Keratinocyte (primary cell): ENCODE results near the gene HS3ST2. TPM values are rescaled to one million over a fixed set of nuclear protein-coding genes. Genes with fewer than 3 reads are reported as not detected.

Experiments used
- DNase-seq: peaks from one replicate; pipeline ENCODE4 v3.0.0-alpha.2; 2011; ENCODE audit warnings: low read depth, missing footprints, low spot score
- FAIRE-seq: peaks from 2 replicates; lab custom pipeline; 2011; peaks lifted over from hg19 to GRCh38; lab: Jason Lieb, UNC
- H2AFZ ChIP-seq: 2 replicates; pipeline ENCODE4 v1.6.0; 2012; ENCODE audit warnings: low read length, control low read depth, inconsistent platforms; ENCODE audit not compliant: control insufficient read depth
- H3K27ac ChIP-seq: 2 replicates; pipeline ENCODE4 v1.5.1; 2011; ENCODE audit warnings: low read length; ENCODE audit not compliant: control insufficient read depth, insufficient read depth
- H3K27me3 ChIP-seq: 3 replicates; pipeline ENCODE4 v1.6.0; 2011; ENCODE audit warnings: low read length; ENCODE audit not compliant: control insufficient read depth, insufficient read depth; ENCODE audit errors: extremely low read depth
- H3K36me3 ChIP-seq, 2 experiments: 2 replicates in 1 of 2; 3 replicates in 1 of 2; pipeline ENCODE4 v1.5.1; 2011; ENCODE audit warnings: low read length in 2 of 2, mild to moderate bottlenecking in 1 of 2; ENCODE audit not compliant: control insufficient read depth in 2 of 2, insufficient read depth in 2 of 2; ENCODE audit errors: extremely low read depth in 1 of 2
- H3K4me1 ChIP-seq: 3 replicates; pipeline ENCODE4 v1.5.1; 2011; ENCODE audit warnings: low read length; ENCODE audit not compliant: control insufficient read depth, insufficient read depth; ENCODE audit errors: extremely low read depth
- H3K4me2 ChIP-seq: 3 replicates; pipeline ENCODE4 v1.6.0; 2011; ENCODE audit warnings: low read depth, low read length; ENCODE audit not compliant: control insufficient read depth, insufficient read depth; ENCODE audit errors: extremely low read depth
- H3K4me3 ChIP-seq, 3 experiments: fragments of 200-600 bp in 1 of 3; sonication (generic) in 1 of 3; 2 replicates in 2 of 3; 3 replicates in 1 of 3; pipeline ENCODE4 v1.5.1; 2011 to 2016; ENCODE audit warnings: low read length in 3 of 3, mild to moderate bottlenecking in 3 of 3, control low read depth in 2 of 3, inconsistent platforms in 1 of 3, low read depth in 1 of 3, mixed read lengths in 1 of 3, mixed run types in 1 of 3, moderate library complexity in 1 of 3; ENCODE audit not compliant: control insufficient read depth in 2 of 3, insufficient read depth in 2 of 3; ENCODE audit errors: extremely low read depth in 1 of 3
- H3K79me2 ChIP-seq: 2 replicates; pipeline ENCODE4 v1.6.0; 2012; ENCODE audit warnings: low read length; ENCODE audit not compliant: control insufficient read depth, insufficient read depth
- H3K9ac ChIP-seq: 3 replicates; pipeline ENCODE4 v1.6.0; 2011; ENCODE audit warnings: low read length; ENCODE audit not compliant: control insufficient read depth, insufficient read depth; ENCODE audit errors: extremely low read depth
- H3K9me1 ChIP-seq: 3 replicates; pipeline ENCODE4 v1.6.0; 2011; ENCODE audit warnings: low read length; ENCODE audit not compliant: control insufficient read depth, insufficient read depth; ENCODE audit errors: extremely low read depth
- H3K9me3 ChIP-seq: 2 replicates; pipeline ENCODE4 v1.5.1; 2012; ENCODE audit warnings: low read depth, low read length; ENCODE audit not compliant: control insufficient read depth
- H4K20me1 ChIP-seq: 3 replicates; pipeline ENCODE4 v1.6.0; 2011; ENCODE audit warnings: low read length; ENCODE audit not compliant: control insufficient read depth, insufficient read depth; ENCODE audit errors: extremely low read depth
- EZH2 ChIP-seq: IDR thresholded peaks from one replicate; pipeline ENCODE4 v1.6.1; 2012; ENCODE audit warnings: inconsistent platforms, mild to moderate bottlenecking, low read length, moderate library complexity
- dilution Hi-C: fragments of 300-500 bp; cut with MboI; formaldehyde crosslinking; loops from one replicate; pipeline ENCODE4 v1.7.0; 2020; ENCODE audit warnings: low sequenced_read_pairs; ENCODE audit not compliant: extremely low pct_ligation_motif_present
- polyA plus RNA-seq, 5 experiments: library from polyadenylated mRNA; depleted of rRNA in 3 of 5; stranded (reverse) in 3 of 5; stranded (forward) in 1 of 5; unstranded in 1 of 5; fragments of >200 nt; gene quantifications; 1 replicate in 1 of 5; 2 replicates in 3 of 5; 3 replicates in 1 of 5; pipeline versions ENCODE4 v1.2.1 to v1.2.3, GENCODE V29; 2011 to 2012; ENCODE audit warnings: missing spikeins in 2 of 5, low read depth in 1 of 5, low replicate concordance in 1 of 5
- TF ChIP-seq, protein P1 (sequence below), 3 experiments: IDR thresholded peaks in 1 of 3; conservative IDR thresholded peaks in 1 of 3; optimal IDR thresholded peaks in 1 of 3; 2 replicates in 2 of 3; 3 replicates in 1 of 3; pipeline versions ENCODE3 to v1.5.1; 2011; ENCODE audit warnings: low read length in 3 of 3, mild to moderate bottlenecking in 3 of 3, moderate library complexity in 2 of 3, control low read depth in 1 of 3, inconsistent platforms in 1 of 3; ENCODE audit not compliant: insufficient read depth in 2 of 3; ENCODE audit errors: extremely low read depth in 1 of 3

The HS3ST2 gene
- polyA plus RNA-seq, 1 donor (not counting 4 experiments of a cell fraction or from before 2014, with no cell fraction given): 6.3 TPM

DNA sequence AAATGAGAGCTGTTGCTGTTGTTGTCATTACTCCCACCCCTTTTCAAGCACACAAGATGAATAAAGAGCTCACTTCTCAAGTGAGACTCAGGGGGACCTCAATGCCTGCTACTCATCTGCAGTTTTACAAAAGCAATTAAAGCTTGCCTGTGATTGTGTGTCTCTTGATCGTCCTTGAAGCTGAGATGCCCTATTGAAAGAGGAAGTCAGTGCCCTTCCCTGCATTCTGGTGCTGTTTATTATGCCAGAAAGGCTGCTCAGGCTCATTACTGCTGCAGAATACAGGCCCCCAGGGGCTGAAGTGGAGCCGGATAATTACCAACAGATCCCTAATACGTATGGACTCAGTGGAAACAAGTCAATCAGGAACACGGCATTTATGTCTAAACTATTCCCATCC lies 147.2 kb downstream of the HS3ST2 start:
- Histone ChIP-seq H3K27ac (no peak overlapping the region), H3K79me2 (no peaks in the 10 kb centered on the region), H4K20me1 (no peaks in the 10 kb centered on the region), H3K4me2 (no peak overlapping the region), H3K9me3 (no peaks in the 10 kb centered on the region), H3K9ac (no peak overlapping the region), H3K4me1 (no peaks in the 10 kb centered on the region), H3K36me3 (no peaks in the 10 kb centered on the region), H3K27me3 (peaks cover 26% of the 10 kb centered on the region), H3K4me3 (no peak overlapping the region), H2AFZ (no peak overlapping the region), H3K9me1 (no peaks in the 10 kb centered on the region)
- DNase-seq: no peak
- dilution Hi-C loops: no loop called here
- TF ChIP-seq, protein P1, sequence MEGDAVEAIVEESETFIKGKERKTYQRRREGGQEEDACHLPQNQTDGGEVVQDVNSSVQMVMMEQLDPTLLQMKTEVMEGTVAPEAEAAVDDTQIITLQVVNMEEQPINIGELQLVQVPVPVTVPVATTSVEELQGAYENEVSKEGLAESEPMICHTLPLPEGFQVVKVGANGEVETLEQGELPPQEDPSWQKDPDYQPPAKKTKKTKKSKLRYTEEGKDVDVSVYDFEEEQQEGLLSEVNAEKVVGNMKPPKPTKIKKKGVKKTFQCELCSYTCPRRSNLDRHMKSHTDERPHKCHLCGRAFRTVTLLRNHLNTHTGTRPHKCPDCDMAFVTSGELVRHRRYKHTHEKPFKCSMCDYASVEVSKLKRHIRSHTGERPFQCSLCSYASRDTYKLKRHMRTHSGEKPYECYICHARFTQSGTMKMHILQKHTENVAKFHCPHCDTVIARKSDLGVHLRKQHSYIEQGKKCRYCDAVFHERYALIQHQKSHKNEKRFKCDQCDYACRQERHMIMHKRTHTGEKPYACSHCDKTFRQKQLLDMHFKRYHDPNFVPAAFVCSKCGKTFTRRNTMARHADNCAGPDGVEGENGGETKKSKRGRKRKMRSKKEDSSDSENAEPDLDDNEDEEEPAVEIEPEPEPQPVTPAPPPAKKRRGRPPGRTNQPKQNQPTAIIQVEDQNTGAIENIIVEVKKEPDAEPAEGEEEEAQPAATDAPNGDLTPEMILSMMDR (optimal IDR thresholded peaks at IDR 0.05 in 1 of 3, IDR thresholded peaks at IDR 0.05 in 1 of 3, conservative IDR thresholded peaks at IDR 0.05 in 1 of 3; ENCODE audit: extremely low read depth in 1 of 3, insufficient read depth in 2 of 3, low read length in 3 of 3): no peak
- TF ChIP-seq EZH2: no peak
- FAIRE-seq: no peak

DNA sequence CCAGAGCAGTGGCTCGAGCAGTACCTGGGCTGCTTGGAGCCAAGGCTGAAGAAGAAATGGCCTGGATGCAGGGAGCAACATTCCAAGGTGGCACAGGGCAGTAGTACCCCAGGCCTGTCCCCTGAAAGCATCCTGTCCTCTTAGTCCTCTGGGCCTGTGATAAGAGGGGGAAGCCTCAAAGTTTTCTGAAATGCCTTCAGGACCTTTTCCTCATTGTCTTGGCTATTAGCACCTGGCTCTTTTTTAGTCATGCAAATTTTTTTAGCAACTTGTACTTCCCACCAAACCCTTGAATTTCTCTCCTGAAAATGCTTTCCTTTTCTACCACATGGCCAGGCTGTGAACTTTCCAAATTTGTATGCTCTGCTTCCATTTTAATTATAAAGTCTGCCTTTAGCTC lies 148.9 kb downstream of the HS3ST2 start:
- no peak for TF ChIP-seq EZH2
- TF ChIP-seq, protein P1 (optimal IDR thresholded peaks at IDR 0.05 in 1 of 3, IDR thresholded peaks at IDR 0.05 in 1 of 3, conservative IDR thresholded peaks at IDR 0.05 in 1 of 3; ENCODE audit: extremely low read depth in 1 of 3, insufficient read depth in 2 of 3, low read length in 3 of 3): no peak
- Histone ChIP-seq H3K9ac (no peak overlapping the region), H3K79me2 (no peaks in the 10 kb centered on the region), H2AFZ (no peak overlapping the region), H3K4me1 (no peaks in the 10 kb centered on the region), H3K4me2 (no peak overlapping the region), H3K4me3 (no peak overlapping the region), H3K27me3 (peaks cover 33% of the 10 kb centered on the region), H3K9me1 (no peaks in the 10 kb centered on the region), H4K20me1 (no peaks in the 10 kb centered on the region), H3K9me3 (no peaks in the 10 kb centered on the region), H3K27ac (no peak overlapping the region), H3K36me3 (no peaks in the 10 kb centered on the region)
- dilution Hi-C loops: no loop called here
- DNase-seq (no peak), FAIRE-seq (no peak)
